Thoracic aorta (tissue), 2 donors: Measurements from ENCODE around the gene PTGIS. TPM values are rescaled to one million over a fixed set of nuclear protein-coding genes. Genes with fewer than 3 reads are reported as not detected.

Experiments
- ATAC-seq: fragments of 150-250 bp; one replicate; pipeline ENCODE4 v1.8.0; 2017; ENCODE audit warnings: low read depth; ENCODE audit not compliant: insufficient number of reproducible peaks, low FRiP score
- DNase-seq: peaks from one replicate; pipeline ENCODE4 v3.0.0-alpha.2; 2020; ENCODE audit warnings: low spot score
- H3K27ac ChIP-seq, 2 donors: fragments of 200-600 bp; sonication (generic); 1 replicate in 1 of 2; 2 replicates in 1 of 2; pipeline ENCODE4 v1.5.1; 2016; ENCODE audit warnings: mild to moderate bottlenecking in 2 of 2, moderate library complexity in 2 of 2
- H3K27me3 ChIP-seq: fragments of 200-600 bp; sonication (generic); replicated peaks from 2 replicates; pipeline ENCODE4 v1.6.0; 2016; ENCODE audit warnings: mild to moderate bottlenecking; ENCODE audit not compliant: insufficient read depth
- H3K36me3 ChIP-seq: fragments of 200-600 bp; sonication (generic); one replicate; pipeline ENCODE4 v1.5.1; 2016
- H3K4me1 ChIP-seq, 2 donors: fragments of 200-600 bp; sonication (generic); 1 replicate in 1 of 2; 2 replicates in 1 of 2; pipeline versions ENCODE4 v1.5.1 to v1.6.0; 2016; ENCODE audit warnings: low read depth in 2 of 2, mild to moderate bottlenecking in 1 of 2; ENCODE audit not compliant: control insufficient read depth in 1 of 2
- H3K4me3 ChIP-seq: fragments of 200-600 bp; sonication (generic); 2 replicates; pipeline ENCODE4 v1.5.1; 2016; ENCODE audit warnings: mild to moderate bottlenecking
- H3K9me3 ChIP-seq: fragments of 200-600 bp; sonication (generic); 2 replicates; pipeline ENCODE4 v1.5.1; 2016
- total RNA-seq, 2 donors: library from RNA; depleted of rRNA; stranded (reverse); fragments of >200 nt; gene quantifications; one replicate each; pipeline versions ENCODE4 v1.1.0 to v1.2.3, GENCODE V29; 2016
- TF ChIP-seq, protein P1 (sequence below): fragments of 200-600 bp; sonication (generic); IDR thresholded peaks from one replicate; pipeline ENCODE4 v1.5.1; 2019; ENCODE audit warnings: antibody characterized with exemption

PTGIS gene
- total RNA-seq, 2 donors from 2014 or later, result 397 to 465 TPM

DNA sequence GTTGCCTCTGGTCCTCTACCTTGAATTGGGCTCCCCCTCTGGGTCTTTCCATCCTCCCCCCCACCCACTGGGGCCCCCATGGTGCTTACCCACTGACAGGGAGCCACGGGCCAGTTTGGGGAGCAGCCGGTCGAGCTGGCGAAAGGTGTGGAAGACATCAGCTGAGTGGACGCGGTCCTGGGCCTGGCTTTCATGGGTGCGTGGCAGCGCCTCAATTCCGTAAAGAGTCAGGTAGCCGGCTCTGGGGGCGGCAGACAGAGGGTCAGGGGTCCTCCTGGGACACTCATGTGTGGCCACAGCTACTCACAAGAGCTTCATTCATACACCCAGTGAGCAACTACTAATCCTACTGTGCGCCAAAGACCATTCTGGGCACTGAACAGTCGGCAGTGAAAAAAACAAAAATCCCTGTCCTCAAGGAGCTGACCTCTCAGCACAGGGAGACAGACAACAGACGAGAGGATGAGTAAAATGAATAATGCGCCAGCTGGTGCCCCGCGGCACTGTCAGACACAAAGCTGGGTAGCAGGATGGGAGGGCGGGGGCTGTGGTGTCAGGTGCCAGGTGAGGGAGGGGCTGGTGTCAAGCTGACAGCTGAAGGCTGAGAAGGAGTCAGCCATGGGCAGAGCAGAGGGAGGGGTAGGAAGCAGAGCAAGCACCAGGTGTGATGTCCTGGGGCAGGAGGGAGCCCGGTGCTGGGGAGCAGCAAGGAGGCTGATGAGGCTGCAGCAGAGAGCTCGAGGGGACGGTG, 28.3 kb downstream of the PTGIS start:
- no peak for ATAC-seq
- TF ChIP-seq, protein P1, sequence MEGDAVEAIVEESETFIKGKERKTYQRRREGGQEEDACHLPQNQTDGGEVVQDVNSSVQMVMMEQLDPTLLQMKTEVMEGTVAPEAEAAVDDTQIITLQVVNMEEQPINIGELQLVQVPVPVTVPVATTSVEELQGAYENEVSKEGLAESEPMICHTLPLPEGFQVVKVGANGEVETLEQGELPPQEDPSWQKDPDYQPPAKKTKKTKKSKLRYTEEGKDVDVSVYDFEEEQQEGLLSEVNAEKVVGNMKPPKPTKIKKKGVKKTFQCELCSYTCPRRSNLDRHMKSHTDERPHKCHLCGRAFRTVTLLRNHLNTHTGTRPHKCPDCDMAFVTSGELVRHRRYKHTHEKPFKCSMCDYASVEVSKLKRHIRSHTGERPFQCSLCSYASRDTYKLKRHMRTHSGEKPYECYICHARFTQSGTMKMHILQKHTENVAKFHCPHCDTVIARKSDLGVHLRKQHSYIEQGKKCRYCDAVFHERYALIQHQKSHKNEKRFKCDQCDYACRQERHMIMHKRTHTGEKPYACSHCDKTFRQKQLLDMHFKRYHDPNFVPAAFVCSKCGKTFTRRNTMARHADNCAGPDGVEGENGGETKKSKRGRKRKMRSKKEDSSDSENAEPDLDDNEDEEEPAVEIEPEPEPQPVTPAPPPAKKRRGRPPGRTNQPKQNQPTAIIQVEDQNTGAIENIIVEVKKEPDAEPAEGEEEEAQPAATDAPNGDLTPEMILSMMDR, result no peak

DNA sequence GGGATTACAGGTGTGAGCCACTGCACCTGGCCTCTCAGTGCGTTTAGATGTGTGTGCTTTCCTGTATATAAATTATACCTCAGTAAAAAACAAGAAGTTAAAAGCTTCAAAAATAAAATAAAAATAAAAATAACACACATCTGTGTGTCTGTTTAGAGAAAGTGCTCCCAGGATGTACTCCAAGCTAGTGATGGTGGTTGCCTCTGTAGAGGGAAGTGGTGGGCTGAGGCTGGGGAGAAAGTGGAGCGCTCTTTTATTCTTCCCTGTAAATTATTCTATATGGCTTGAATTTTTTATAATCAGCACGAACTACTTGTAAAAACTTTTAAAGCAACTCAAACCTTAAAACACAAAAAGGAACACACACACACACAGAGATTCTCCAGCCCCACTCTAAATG, 29.0 kb downstream of the PTGIS start:
- H3K36me3 ChIP-seq, result peaks cover 79% of the 10 kb centered on the region
- DNase-seq, result no peak
- H3K27ac ChIP-seq, result peak overlapping the region in 1 of 2 donors; percentile 50
- H3K4me1 ChIP-seq, result peaks cover 0 to 19% of the 10 kb centered on the region in 2 donors
- no peak for ATAC-seq
- no peak overlapping the region for H3K4me3 ChIP-seq
- TF ChIP-seq, protein P1, result no peak
- no peaks in the 10 kb centered on the region for H3K9me3 ChIP-seq
- no peaks in the 10 kb centered on the region for H3K27me3 ChIP-seq

More for the DNA sequence above, 28.3 kb downstream of the PTGIS start:
- Histone ChIP-seq H3K4me3 (no peak overlapping the region), H3K27me3 (no peaks in the 10 kb centered on the region), H3K36me3 (peaks cover 79% of the 10 kb centered on the region), H3K4me1 (peaks cover 0 to 26% of the 10 kb centered on the region in 2 donors), H3K9me3 (no peaks in the 10 kb centered on the region), H3K27ac (peak overlapping the region; percentile 40 to 64)
- DNase-seq, result no peak

DNA sequence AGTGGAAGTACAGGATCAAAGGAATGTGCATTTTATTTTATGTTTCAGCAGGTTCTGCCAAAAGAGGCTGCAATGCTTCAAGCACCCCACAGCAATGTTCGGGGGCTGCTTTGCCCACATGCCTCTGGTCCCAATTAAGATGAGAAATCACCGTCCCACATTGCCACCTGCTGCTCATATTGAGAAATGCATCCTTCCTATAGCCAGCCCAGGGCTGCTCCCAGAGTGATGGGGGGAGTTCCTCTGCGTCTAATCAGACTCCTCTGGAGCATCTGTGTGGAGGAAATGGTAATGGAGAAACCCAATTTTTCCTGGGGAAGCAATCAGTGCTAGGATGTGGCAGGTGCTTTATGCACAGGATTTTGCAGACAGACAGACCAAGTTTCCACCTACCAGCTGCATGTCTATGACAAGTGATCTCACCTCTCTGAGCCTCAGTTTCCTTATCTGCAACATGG, 33.7 kb downstream of the PTGIS start:
- TF ChIP-seq, protein P1, result peak; percentile 80
- Histone ChIP-seq H3K4me1 (peaks cover 0 to 13% of the 10 kb centered on the region in 2 donors), H3K9me3 (no peaks in the 10 kb centered on the region), H3K4me3 (no peak overlapping the region), H3K27ac (peak overlapping the region in 1 of 2 donors; percentile 19), H3K27me3 (no peaks in the 10 kb centered on the region), H3K36me3 (peaks cover 60% of the 10 kb centered on the region)
- ATAC-seq (no peak), DNase-seq (no peak)

DNA sequence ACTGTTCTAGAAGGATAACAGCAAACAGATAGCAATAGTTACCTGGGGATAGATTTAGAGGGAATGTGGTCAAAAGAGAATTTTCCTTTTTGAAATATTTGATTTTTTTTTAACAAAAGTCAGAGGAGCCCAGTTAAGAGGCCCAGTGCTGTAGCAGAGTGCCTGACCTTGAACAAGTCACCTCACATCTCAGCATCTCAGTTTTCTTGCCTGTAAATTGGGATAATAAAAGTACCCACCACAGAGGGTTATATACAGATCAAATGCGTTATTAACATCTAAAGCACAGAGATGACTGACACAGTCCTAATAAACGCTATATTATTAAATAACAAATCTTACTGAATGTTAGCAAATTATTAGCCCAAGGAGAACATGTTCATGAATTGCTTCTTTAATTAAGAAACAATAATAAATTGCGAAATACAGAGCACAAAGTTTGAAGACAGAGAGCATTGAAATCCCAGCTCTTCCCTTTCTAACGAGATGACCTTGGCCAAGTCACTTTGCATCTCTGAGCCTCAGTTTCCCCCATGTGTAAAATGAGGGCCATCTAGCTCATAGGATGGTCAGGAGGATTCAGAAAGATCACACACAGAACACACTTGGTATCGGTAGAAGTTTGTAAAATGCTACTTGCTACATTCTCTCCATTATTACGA, 35.5 kb downstream of the PTGIS start:
- ATAC-seq (no peak), DNase-seq (no peak)
- Histone ChIP-seq H3K4me3 (no peak overlapping the region), H3K36me3 (peaks cover 55% of the 10 kb centered on the region), H3K27ac (peak overlapping the region; percentile 60 to 64), H3K27me3 (no peaks in the 10 kb centered on the region), H3K4me1 (peaks cover 16 to 27% of the 10 kb centered on the region in 2 donors), H3K9me3 (no peaks in the 10 kb centered on the region)
- TF ChIP-seq, protein P1, result no peak

GRCh38 chr20:49529470-49529869, 38.5 kb downstream of the PTGIS start:
- Histone ChIP-seq H3K27me3 (no peaks in the 10 kb centered on the region), H3K4me3 (no peak overlapping the region), H3K9me3 (no peaks in the 10 kb centered on the region), H3K27ac (peak overlapping the region; percentile 64 to 80), H3K36me3 (peaks cover 41% of the 10 kb centered on the region), H3K4me1 (peaks cover 28 to 54% of the 10 kb centered on the region in 2 donors)
- no peak for DNase-seq
- TF ChIP-seq, protein P1, result no peak
- ATAC-seq, result no peak
